Left colon (tissue), 2 donors: ENCODE data around the gene DNAL1. TPM values are rescaled to one million over a fixed set of nuclear protein-coding genes. Genes with fewer than 3 reads are reported as not detected.

Experiments used
- ATAC-seq: fragments of 200-7000 bp; cut with Tn5 transposase; one replicate; pipeline ENCODE4 v1.9.1; 2020; ENCODE audit warnings: mild to moderate bottlenecking, moderate library complexity
- DNase-seq, 2 donors: peaks; one replicate each; pipeline ENCODE4 v3.0.0-alpha.2; 2020
- intact Hi-C, 2 donors: fragments of 100-400 bp; cut with DNase I in 1 of 2; cut with micrococcal nuclease in 1 of 2; formaldehyde crosslinking; loops; one replicate each; pipeline versions ENCODE4 v1.11.2 to v1.14.0; 2022; cut with DNase I, micrococcal nuclease
- total RNA-seq, 2 donors: library from RNA; stranded (reverse); fragmentation: NEBNext Ultra II Directional; extraction: Animal tissue kit (Norgen Biotek cat#: 25700); gene quantifications; one replicate each; pipeline ENCODE4 v1.2.1, GENCODE V29; 2021
- donor health status: DM: no; HTN: no; CAD: no.
- donor health status: DM: yes; HTN: yes; CAD: no.

Gene DNAL1
- total RNA-seq, 2 donors from 2014 or later = 6.3 to 6.4 TPM

DNA sequence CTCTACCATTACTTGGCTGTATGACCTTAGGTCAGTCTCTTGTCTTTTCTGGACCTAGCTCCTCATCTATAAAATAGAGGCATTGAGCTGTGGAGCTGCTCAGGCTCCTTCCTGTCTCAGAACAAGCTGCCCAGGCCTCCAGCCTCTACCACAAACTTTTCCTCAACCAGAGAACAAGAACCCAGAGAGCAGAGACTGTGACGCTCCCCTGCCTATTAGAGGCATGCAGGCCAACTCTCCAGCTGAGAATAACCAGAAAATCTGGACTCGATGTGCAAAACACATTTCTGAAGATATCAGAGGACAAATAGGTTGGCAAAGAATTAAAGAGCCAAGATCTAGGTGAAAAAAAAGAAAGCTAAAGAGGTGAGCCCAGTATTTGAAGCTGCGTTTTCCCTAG, 87.2 kb downstream of the DNAL1 start:
- DNase-seq (peak in 1 of 2 donors; percentile 31), ATAC-seq (no peak)
- intact Hi-C loops = no loop called here

GRCh38 chr14:73736842-73737241, 92.1 kb downstream of the DNAL1 start:
- no peak for ATAC-seq
- DNase-seq = no peak
- intact Hi-C loops = no loop called here

- intact Hi-C loops = no loop called here
- DNase-seq (no peak), ATAC-seq (no peak)
These were observed 93.9 kb downstream of the DNAL1 start for GRCh38 chr14:73738518-73739173.

DNA sequence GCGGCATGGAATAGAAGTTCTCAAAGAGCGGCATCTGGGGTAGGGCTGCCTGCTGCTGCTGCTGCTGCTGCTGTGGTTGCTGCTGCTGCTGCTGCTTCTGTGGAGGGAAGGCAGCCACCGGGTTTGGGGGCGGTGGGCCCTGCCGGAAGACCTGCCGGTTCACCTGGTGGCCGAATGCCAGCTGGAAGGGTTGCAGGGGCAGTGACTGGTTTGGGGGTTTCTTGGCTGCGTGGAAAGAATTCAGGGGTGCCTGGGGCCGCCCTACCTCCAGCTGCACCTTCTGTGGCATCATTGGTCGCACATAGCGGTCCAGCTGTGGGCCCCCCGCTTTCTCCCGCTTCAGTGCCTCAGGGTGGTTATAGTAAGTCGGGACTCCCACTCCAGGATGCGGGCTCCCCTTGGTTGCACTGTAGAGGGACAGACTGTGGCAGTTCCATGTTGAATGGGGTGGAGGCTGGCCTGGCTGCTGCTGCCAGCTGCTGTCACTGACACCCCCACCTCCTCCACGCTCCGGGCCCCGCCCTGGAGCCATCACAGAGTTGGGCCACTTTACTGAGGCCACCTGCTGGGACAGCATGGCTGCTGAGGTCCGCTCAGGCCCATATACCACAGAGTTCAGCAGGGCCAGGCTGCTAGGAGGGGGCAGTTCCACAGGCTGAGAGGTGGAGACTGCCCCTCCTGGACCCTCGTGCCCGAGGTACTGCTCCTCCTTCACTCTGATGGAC, 94.5 kb downstream of the DNAL1 start:
- no peak for ATAC-seq
- no peak for DNase-seq
- intact Hi-C loops = no loop called here

DNA sequence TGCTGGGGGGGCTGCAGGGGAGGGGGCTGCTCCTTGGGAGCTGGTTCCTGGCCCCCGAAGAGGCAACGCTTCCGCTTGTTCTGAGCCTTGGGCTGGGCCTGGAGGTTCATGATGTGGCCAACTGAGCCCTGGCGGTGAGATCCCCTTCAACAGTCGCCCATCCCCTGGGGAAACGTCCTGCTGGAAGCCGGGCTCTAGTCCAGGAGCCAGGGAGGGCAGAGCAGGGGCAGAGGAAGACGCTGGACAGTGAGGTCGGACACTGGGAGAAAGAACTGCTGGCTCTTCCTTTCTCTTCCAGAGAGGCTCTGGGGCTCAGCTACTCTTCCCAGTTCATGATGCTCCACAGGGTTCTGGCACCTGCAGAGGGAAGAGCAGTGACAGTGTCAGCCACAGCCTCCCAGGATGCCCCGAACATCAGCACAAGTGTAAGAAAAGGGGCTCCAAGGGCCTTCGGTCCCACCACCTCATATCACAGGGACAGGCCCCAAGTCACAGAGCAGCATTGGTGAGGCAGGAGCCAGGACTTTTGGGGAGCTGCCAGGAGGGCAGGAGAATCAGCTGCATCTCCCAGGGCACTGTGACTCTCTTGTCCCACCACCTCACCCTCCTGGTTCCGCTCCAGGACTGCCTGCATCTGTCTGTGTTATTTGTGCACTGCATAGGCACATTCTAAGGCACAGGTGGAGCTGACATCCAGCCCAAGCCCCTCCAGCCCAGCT, 95.3 kb downstream of the DNAL1 start:
- ATAC-seq (no peak), DNase-seq (no peak)
- intact Hi-C loops = no loop called here

- peak; percentile 90 to 95 for DNase-seq
- ATAC-seq = peak; percentile 73
- intact Hi-C loops = no loop called here
These were observed 96.0 kb downstream of the DNAL1 start for GRCh38 chr14:73740618-73741326.

DNA sequence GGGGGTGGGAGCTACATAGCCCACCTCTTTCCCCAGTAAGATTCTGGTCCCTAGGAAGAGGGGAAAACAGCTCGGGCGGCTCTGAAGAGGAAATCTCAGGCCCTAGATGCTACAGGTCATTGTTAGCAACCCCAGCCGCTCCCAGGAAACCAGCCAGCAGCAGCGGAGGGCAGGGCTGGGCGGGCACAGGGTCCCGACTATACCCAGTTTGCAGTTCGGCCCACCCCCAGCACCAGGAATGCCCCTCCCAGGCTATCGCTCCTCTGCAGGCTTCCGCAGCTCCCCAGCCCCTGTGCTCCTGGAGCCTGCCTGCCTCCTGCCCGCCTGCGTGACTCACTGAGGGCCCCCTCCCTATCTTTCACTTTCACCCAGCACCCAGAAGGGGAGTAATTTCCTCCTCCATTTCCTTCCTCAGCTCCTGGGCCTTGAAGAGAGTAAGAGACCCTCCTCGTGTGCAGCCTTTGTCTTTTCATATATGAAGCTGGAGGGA, 96.6 kb downstream of the DNAL1 start:
- intact Hi-C loops = no loop called here
- ATAC-seq (peak; percentile 66), DNase-seq (peak; percentile 83 to 92)

DNA sequence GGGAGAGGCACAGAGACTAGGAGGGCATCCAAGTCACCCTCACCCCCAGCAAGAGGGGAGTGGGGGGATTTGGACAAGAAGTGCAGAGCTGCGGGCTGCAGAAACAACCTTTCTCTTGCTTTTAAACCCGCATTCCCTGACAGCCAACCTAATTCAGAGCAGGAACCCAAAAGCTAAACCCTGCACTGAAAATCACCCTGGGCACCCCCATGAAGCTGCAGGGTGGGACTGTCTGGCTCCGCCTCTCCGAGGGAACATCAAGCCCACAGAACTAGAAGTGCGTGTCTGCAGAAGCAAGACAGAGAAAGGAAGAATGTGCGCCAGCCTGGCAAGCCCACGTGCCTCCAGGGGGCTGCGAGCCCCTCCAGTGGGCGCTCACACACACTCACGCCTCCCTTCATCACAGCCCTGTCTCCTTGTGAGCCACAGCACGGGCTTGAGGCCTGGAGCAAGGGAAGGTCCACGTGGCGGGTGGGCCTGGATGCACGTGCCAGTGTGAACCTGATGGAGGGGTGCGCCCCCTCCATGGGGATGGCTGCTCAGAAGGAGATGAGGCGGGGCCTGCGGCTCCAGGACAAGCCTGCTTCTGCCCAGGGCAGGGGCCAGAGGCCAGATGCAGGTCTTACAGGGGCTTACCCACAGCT, 97.2 kb downstream of the DNAL1 start:
- intact Hi-C loops = no loop called here
- ATAC-seq = no peak
- no peak for DNase-seq

- intact Hi-C loops = no loop called here
- ATAC-seq (no peak), DNase-seq (no peak)
These were observed 97.9 kb downstream of the DNAL1 start for GRCh38 chr14:73742520-73743238.

GRCh38 chr14:73743431-73743931, 98.7 kb downstream of the DNAL1 start:
- DNase-seq (peak in 1 of 2 donors; percentile 76), ATAC-seq (no peak)
- intact Hi-C loops = no loop called here

GRCh38 chr14:73744175-73744867, 99.5 kb downstream of the DNAL1 start:
- ATAC-seq (peak; percentile 25), DNase-seq (no peak)
- intact Hi-C loops = no loop called here

GRCh38 chr14:73744874-73745529, 100.2 kb downstream of the DNAL1 start:
- peak; percentile 65 for ATAC-seq
- DNase-seq = peak; percentile 80 to 92
- intact Hi-C loops = no loop called here

DNA sequence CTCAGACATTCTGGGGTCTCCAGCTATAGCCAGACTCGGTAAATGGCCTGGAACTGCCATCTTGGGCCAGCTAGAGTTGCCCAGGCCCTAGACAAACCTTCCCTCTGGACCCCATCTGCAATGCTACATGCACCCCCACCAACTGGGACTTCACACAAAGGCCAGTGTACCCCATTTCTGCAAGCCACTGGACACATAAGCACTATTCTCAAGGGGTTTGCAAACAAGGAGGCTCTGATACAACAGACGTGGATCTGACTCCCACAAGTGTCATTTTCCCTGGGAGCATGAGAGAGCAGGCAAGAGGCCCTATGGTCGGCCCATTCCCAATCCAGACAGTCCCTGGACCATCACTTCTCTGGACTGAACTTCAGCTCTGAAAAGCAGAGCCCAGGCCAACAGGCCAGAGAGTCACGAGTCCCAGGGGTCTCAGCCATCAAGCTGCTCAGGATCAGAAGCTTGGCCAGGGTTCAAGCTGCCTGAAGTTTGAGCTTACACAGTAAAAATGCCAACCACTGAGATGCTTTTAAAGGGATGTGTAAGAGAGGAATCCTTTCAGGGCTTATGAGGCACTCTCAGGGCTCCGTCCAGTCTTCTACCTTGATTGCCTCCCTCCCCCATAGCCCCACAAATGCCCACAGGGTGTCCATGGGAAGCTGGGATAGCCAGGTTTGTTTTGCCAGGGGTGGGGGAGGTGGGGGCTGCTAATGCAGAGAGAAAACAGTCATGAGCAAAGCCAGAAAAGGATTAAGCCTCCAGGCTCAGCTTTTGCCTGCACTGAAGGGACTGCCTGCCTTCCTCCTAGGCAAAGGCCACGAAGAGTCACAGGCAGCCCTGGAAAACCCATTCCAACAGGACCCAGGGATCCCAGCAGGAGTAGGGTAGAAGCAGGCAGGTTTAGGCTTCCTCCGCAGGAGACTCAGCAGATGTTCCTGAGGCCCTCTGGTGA, 101.1 kb downstream of the DNAL1 start:
- peak in 1 of 2 donors; percentile 30 for DNase-seq
- ATAC-seq = no peak
- intact Hi-C loops = no loop called here

GRCh38 chr14:73746520-73747378, 102.0 kb downstream of the DNAL1 start:
- peak in 1 of 2 donors; percentile 33 for DNase-seq
- intact Hi-C loops = no loop called here
- no peak for ATAC-seq
